ENCODE data around the gene CDK12. TPM values are rescaled to one million over a fixed set of nuclear protein-coding genes. Genes with fewer than 3 reads are reported as not detected.

The CDK12 gene
- total RNA-seq, 1 experiment from 2014 or later: 13.3 TPM

DNA sequence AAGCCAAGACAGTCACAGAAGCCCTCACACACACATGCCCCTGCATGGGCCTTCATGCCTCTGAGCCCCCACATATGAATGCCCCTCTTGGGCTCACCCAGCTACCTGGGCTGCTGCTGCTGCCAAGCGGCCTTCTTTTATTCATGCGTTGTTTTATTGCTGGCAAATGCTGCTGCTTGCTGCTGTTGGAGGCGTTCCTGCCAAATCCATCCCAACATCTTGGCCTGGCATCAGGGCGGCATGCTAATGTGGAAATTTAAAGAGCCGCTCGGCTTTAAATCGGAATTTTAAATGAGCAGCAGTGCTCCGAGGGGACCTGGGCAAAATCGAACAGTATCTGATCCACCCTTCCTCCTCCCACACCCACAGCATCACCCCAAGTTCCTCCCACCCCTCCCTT lies 107.4 kb downstream of the CDK12 start:
- DNase-seq (ENCODE audit: low read depth): no peak
- in situ Hi-C loops (cut with HindIII; ENCODE audit: low pct_unique_long_range_greater_than_20kb, low sequenced_read_pairs): no loop called here

- in situ Hi-C loops (cut with HindIII; ENCODE audit: low pct_unique_long_range_greater_than_20kb, low sequenced_read_pairs): no loop called here
- no peak for DNase-seq (ENCODE audit: low read depth)
Observed at GRCh38 chr17:39569126-39569525, 107.8 kb downstream of the CDK12 start.

DNA sequence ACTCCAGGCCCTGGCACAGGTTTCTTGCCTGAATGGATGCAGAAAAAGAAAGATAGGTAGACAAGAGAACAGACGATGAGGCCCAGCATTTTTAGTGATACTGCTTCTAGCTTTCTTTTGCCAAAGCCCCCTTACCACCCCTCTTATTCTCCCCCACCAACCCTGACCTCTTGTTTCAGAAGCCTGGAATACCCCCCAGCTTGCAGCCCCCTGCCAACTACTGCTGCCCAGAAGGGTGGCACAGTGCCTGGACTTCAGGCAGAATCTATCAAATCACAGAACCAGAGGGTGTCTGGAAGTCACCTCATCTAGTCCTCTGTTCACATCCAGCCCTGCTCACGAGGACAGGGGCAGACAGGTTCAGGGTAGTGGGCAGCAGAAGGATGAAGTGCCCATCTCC lies 110.8 kb downstream of the CDK12 start:
- in situ Hi-C loops (cut with HindIII; ENCODE audit: low pct_unique_long_range_greater_than_20kb, low sequenced_read_pairs): no loop called here
- DNase-seq (ENCODE audit: low read depth): no peak

DNA sequence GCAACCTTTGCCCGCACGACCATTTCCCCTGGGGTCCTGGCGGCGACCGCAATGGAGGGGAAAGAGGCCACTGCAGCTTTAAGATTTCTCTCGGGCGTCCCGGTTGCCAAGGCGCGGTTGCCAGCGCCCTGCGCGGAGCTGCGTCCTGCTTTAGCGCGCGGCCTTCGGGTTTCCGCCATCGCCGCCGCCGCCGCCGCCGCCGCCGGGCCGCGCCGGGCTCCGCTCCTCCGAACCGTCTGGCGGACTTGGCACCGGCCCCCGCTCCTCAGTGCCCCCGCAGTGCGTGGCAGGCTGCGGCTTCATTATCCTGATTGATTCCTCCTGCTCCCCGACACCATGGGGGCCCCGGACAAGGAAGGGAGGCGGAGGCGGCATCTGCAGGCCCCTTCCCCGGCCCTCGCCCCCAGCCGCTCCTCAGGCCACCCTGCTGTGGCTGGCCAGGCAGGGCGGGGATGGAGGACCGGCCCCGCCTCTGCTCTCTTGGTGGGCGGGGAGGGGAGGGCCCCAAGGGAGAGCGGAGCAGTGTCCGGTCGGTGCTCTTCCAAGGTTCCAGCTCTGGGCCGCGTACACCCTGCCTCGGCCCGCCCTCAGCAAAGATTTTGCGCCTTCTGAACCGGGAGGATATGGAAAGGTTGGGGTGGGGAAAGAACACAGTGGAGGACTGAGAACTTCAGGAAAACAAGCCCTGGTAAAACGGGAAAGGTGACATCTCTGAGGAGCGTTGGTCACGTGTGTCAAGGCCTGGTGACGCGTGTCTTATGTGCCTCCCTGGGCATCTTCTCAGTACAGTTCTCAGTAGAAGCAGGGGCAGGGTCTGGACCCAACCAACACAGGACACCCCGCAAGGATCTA lies 112.4 kb downstream of the CDK12 start:
- in situ Hi-C loops (cut with HindIII; ENCODE audit: low pct_unique_long_range_greater_than_20kb, low sequenced_read_pairs): no loop called here
- DNase-seq (ENCODE audit: low read depth): peak; percentile 82

DNA sequence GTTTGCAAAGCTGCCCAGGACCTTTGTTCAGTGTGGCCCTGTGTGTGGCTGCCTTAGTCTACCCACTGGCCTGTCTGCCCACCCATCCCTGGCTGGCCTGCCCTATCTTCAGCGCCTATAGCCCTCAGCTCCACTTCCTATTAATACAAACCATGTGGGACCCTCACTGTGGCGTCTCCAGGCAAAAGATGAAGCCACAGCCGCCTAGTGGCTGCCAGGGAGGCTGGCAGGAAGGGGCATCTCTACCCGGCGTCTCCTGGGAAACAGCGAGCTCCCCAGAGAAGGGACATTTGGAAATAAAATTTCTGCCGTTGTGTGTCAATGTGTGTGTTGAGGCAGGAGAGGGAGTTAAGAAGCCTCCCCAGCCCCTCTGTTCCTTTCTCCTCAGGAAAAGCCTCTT lies 114.9 kb downstream of the CDK12 start:
- DNase-seq (ENCODE audit: low read depth): no peak
- in situ Hi-C loops (cut with HindIII; ENCODE audit: low pct_unique_long_range_greater_than_20kb, low sequenced_read_pairs): no loop called here

DNA sequence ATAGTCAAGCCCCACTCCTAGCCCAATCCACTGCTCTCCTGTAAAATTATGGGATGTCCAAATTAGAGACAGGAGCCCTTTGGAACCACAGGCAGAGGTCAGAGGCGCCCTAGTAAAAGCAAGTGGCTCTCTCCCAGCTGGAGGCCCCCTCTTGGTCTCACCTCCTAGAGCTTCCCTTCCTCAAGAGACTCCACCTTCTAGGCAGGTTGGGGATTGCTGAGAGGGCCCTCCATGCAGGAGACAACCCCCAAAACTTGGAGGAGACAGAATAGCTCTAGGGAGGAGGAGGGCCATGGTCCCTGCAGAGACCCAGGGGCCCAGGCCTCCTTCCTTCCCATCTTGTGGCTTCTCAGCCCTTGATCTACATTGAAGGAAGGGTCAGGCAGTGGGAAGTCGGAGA lies 117.0 kb downstream of the CDK12 start:
- no peak for DNase-seq (ENCODE audit: low read depth)
- in situ Hi-C loops (cut with HindIII; ENCODE audit: low pct_unique_long_range_greater_than_20kb, low sequenced_read_pairs): no loop called here

DNA sequence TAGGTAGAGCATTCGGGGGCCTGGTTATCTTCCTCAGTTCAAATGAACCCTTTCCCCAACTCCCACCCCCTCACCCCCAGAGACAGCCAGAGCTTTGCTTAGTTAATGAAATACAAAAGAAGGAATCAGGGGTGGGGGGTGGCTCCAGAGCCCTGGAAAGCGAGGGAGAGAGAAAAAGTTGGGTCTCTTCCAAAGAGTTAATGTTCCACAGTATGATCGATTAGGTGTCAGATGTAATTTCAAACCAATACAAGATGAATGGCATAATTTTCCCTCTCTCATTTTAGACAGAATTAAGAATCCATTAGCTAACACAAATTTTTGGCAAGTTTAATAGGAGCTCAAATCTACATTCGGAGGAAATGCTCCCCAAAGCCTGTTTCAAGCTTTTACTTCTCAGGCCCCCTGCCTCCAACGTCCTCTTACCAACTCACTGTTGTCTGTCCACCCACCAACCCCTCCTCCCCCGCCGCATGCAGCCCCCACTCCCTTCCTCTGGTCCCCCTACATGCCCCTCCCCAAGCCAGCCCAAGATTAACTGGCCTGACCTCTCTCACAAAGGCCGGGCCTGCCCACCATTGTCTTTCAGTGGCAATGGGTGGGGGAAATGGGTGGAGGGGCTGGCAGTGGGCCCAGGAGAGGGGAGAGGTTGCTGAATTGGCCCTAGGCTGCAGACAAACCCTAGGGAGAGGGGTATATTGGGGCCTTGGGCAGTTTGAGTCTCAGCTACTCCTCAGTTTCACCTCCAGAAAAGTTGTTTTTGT lies 118.2 kb downstream of the CDK12 start:
- no peak for DNase-seq (ENCODE audit: low read depth)
- in situ Hi-C loops (cut with HindIII; ENCODE audit: low pct_unique_long_range_greater_than_20kb, low sequenced_read_pairs): no loop called here

- in situ Hi-C loops (cut with HindIII; ENCODE audit: low pct_unique_long_range_greater_than_20kb, low sequenced_read_pairs): no loop called here
- DNase-seq (ENCODE audit: low read depth): no peak
Observed at GRCh38 chr17:39580082-39580468, 118.8 kb downstream of the CDK12 start.

- in situ Hi-C loops (cut with HindIII; ENCODE audit: low pct_unique_long_range_greater_than_20kb, low sequenced_read_pairs): no loop called here
- no peak for DNase-seq (ENCODE audit: low read depth)
Observed at GRCh38 chr17:39581071-39581758, 119.9 kb downstream of the CDK12 start.

DNA sequence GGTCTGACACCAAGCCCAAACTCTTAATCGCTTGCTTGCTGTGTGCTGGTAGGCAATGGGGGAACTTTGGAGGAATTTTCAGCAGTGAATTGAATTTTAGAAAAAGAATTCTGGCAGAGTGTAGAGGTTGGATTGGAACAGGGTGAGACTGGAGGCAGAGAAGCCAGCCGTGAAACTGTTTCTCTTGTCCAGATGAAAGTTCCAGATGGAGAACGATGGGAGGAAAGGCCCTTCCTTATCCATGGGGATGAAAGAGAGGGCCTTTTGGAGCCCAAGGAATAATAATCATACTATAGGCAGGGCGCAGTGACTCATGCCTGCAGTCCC lies 120.4 kb downstream of the CDK12 start:
- DNase-seq (ENCODE audit: low read depth): no peak
- in situ Hi-C loops (cut with HindIII; ENCODE audit: low pct_unique_long_range_greater_than_20kb, low sequenced_read_pairs): no loop called here

- in situ Hi-C loops (cut with HindIII; ENCODE audit: low pct_unique_long_range_greater_than_20kb, low sequenced_read_pairs): no loop called here
- DNase-seq (ENCODE audit: low read depth): no peak
Observed at GRCh38 chr17:39582658-39583057, 121.4 kb downstream of the CDK12 start.

Other genes with a start within 250 kb of the CDK12 start
- not detected in 2 replicates for gene STAC2, start 235.5 kb upstream of the CDK12 start, total RNA-seq (2014; rRNA removed; shearing (Covaris generic); ENCODE audit: low replicate concordance)
- gene FBXL20, start 59.9 kb upstream of the CDK12 start, total RNA-seq (2014; rRNA removed; shearing (Covaris generic); ENCODE audit: low replicate concordance): 3.8 and 9.2 TPM in 2 replicates
- 10.0 and 29.8 TPM in 2 replicates for gene MED1, start 10.2 kb upstream of the CDK12 start, total RNA-seq (2014; rRNA removed; shearing (Covaris generic); ENCODE audit: low replicate concordance)
- gene NEUROD2, start 146.4 kb downstream of the CDK12 start, total RNA-seq (2014; rRNA removed; shearing (Covaris generic); ENCODE audit: low replicate concordance): not detected in 2 replicates
- gene PPP1R1B, start 165.5 kb downstream of the CDK12 start, total RNA-seq (2014; rRNA removed; shearing (Covaris generic); ENCODE audit: low replicate concordance): not detected in 2 replicates
- 52.3 and 69.5 TPM in 2 replicates for gene STARD3, start 175.7 kb downstream of the CDK12 start, total RNA-seq (2014; rRNA removed; shearing (Covaris generic); ENCODE audit: low replicate concordance)
- gene TCAP, start 203.9 kb downstream of the CDK12 start, total RNA-seq (2014; rRNA removed; shearing (Covaris generic); ENCODE audit: low replicate concordance): 0.91 TPM in 1 of 2 replicates, not detected in the other
- gene PNMT, start 207.0 kb downstream of the CDK12 start, total RNA-seq (2014; rRNA removed; shearing (Covaris generic); ENCODE audit: low replicate concordance): not detected in 2 replicates
- gene PGAP3, start 226.6 kb downstream of the CDK12 start, total RNA-seq (2014; rRNA removed; shearing (Covaris generic); ENCODE audit: low replicate concordance): 5.4 and 13.1 TPM in 2 replicates
- gene ERBB2, start 238.6 kb downstream of the CDK12 start, total RNA-seq (2014; rRNA removed; shearing (Covaris generic); ENCODE audit: low replicate concordance): 46.1 and 51.1 TPM in 2 replicates

Data from Caki2 (cell line).